ENCODE measurements around the gene RASSF8. TPM values are rescaled to one million over a fixed set of nuclear protein-coding genes. Genes with fewer than 3 reads are reported as not detected.

RASSF8 gene
- total RNA-seq, 6 donors from 2014 or later = 23.0 to 78.5 (median 60.7) TPM

GRCh38 chr12:25986180-25986579 lies 27.7 kb downstream of the RASSF8 start:
- Histone ChIP-seq H3K9me3 (no peaks in the 10 kb centered on the region), H3K36me3 (no peaks in the 10 kb centered on the region), H3K4me1 (peaks cover 13 to 30% (median 19%) of the 10 kb centered on the region in 4 donors), H3K27me3 (no peaks in the 10 kb centered on the region), H3K4me3 (no peak overlapping the region), H3K27ac (no peak overlapping the region)
- DNase-seq = no peak
- TF ChIP-seq POLR2A (IDR thresholded peaks at IDR 0.05) (no peak), CTCF (IDR thresholded peaks at IDR 0.05) (no peak), POLR2AphosphoS5 (IDR thresholded peaks at IDR 0.05) (no peak), EP300 (IDR thresholded peaks at IDR 0.05) (no peak)
- no peak for ATAC-seq (ENCODE audit: low FRiP score in 2 of 2)

- H3K36me3 ChIP-seq = no peaks in the 10 kb centered on the region
- no peaks in the 10 kb centered on the region for H3K9me3 ChIP-seq
- ATAC-seq (ENCODE audit: low FRiP score in 2 of 2) = no peak
- DNase-seq = no peak
- H3K27me3 ChIP-seq = no peaks in the 10 kb centered on the region
- no peak overlapping the region for H3K4me3 ChIP-seq
- H3K27ac ChIP-seq = no peak overlapping the region
- peaks cover 15 to 29% (median 21%) of the 10 kb centered on the region in 4 donors for H3K4me1 ChIP-seq
- no peak for TF ChIP-seq EP300 (IDR thresholded peaks at IDR 0.05)
- TF ChIP-seq POLR2A (IDR thresholded peaks at IDR 0.05) = no peak
- TF ChIP-seq CTCF (IDR thresholded peaks at IDR 0.05) = no peak
- no peak for TF ChIP-seq POLR2AphosphoS5 (IDR thresholded peaks at IDR 0.05)
- 47 to 56% methylated on average over 2 of the region's 2 CpGs for WGBS, 2 donors
Measured at GRCh38 chr12:25988505-25988904, 30.0 kb downstream of the RASSF8 start.

- DNase-seq (no peak), ATAC-seq (ENCODE audit: low FRiP score in 2 of 2) (no peak)
- H3K27me3 ChIP-seq = no peaks in the 10 kb centered on the region
- H3K9me3 ChIP-seq = no peaks in the 10 kb centered on the region
- no peak overlapping the region for H3K27ac ChIP-seq
- no peaks in the 10 kb centered on the region for H3K36me3 ChIP-seq
- 71 to 72% methylated on average over 2 of the region's 2 CpGs for WGBS, 2 donors
- TF ChIP-seq POLR2AphosphoS5 (IDR thresholded peaks at IDR 0.05) (no peak), EP300 (IDR thresholded peaks at IDR 0.05) (no peak), POLR2A (IDR thresholded peaks at IDR 0.05) (no peak)
- H3K4me1 ChIP-seq = peaks cover 14 to 36% (median 26%) of the 10 kb centered on the region in 4 donors
- H3K4me3 ChIP-seq = no peak overlapping the region
Measured at GRCh38 chr12:25990495-25990894, 32.0 kb downstream of the RASSF8 start.

GRCh38 chr12:25992026-25992782 lies 33.7 kb downstream of the RASSF8 start:
- WGBS, 2 donors = 40 to 60% methylated on average over 4 of the region's 4 CpGs
- Histone ChIP-seq H3K27me3 (no peaks in the 10 kb centered on the region), H3K36me3 (no peaks in the 10 kb centered on the region), H3K27ac (peak overlapping the region; percentile 28 to 58 (median 51)), H3K4me1 (peaks cover 9 to 39% (median 21%) of the 10 kb centered on the region in 4 donors), H3K4me3 (no peak overlapping the region), H3K9me3 (no peaks in the 10 kb centered on the region)
- DNase-seq = peak in 1 of 2 donors; percentile 80
- peak; percentile 70 to 90 for ATAC-seq (ENCODE audit: low FRiP score in 2 of 2)
- peak in 2 of 4 donors; percentile 51 to 73 for TF ChIP-seq EP300 (IDR thresholded peaks at IDR 0.05)
- TF ChIP-seq POLR2A (IDR thresholded peaks at IDR 0.05) = no peak
- TF ChIP-seq POLR2AphosphoS5 (IDR thresholded peaks at IDR 0.05) = peak in 1 of 2 donors; percentile 19
- no peak for TF ChIP-seq CTCF (IDR thresholded peaks at IDR 0.05)

- no peaks in the 10 kb centered on the region for H3K9me3 ChIP-seq
- WGBS, 2 donors = 79 to 92% methylated on average over 3 of the region's 3 CpGs
- peaks cover 15 to 34% (median 20%) of the 10 kb centered on the region in 4 donors for H3K4me1 ChIP-seq
- no peaks in the 10 kb centered on the region for H3K36me3 ChIP-seq
- H3K4me3 ChIP-seq = no peak overlapping the region
- TF ChIP-seq POLR2A (IDR thresholded peaks at IDR 0.05) = no peak
- no peak for TF ChIP-seq POLR2AphosphoS5 (IDR thresholded peaks at IDR 0.05)
- TF ChIP-seq EP300 (IDR thresholded peaks at IDR 0.05) = no peak
- TF ChIP-seq CTCF (IDR thresholded peaks at IDR 0.05) = no peak
- peak overlapping the region in 1 of 4 donors; percentile 45 for H3K27ac ChIP-seq
- ATAC-seq (ENCODE audit: low FRiP score in 2 of 2) (no peak), DNase-seq (no peak)
- H3K27me3 ChIP-seq = no peaks in the 10 kb centered on the region
Measured at GRCh38 chr12:25993901-25994651, 35.6 kb downstream of the RASSF8 start.
